HEK293 (cell line): ENCODE results near the gene RIPK4.

ENCODE experiments used
- CTCF ChIA-PET: fragments of 350-600 bp; formaldehyde crosslinking; extraction: SDS; loops from one replicate; lab custom pipeline; 2021; ENCODE audit warnings: antibody characterized with exemption; lab: Yijun Ruan, JAX
- POLR2A ChIA-PET: fragments of 300-600 bp; formaldehyde crosslinking; extraction: SDS; loops from one replicate; lab custom pipeline; 2020; ENCODE audit warnings: antibody characterized with exemption, inconsistent platforms; lab: Yijun Ruan, JAX
- H3K27ac ChIP-seq: fragments of 200-500 bp; sonication (Bioruptor generic); 2 replicates; pipeline ENCODE4 v1.5.1; 2014; ENCODE audit warnings: low read depth, low read length, control low read depth, inconsistent platforms; ENCODE audit errors: extremely low read depth
- H3K36me3 ChIP-seq, 2 experiments: fragments of 200-500 bp in 1 of 2; sonication (Bioruptor generic) in 1 of 2; 1 replicate in 1 of 2; 2 replicates in 1 of 2; pipeline ENCODE4 v1.5.1; 2014 to 2017; ENCODE audit warnings: inconsistent platforms in 2 of 2, low read length in 2 of 2; ENCODE audit not compliant: control insufficient read depth in 2 of 2, insufficient read depth in 1 of 2
- H3K4me1 ChIP-seq: fragments of 200-500 bp; sonication (Bioruptor generic); 2 replicates; pipeline ENCODE4 v1.5.1; 2014; ENCODE audit warnings: mild to moderate bottlenecking, low read length, inconsistent platforms; ENCODE audit not compliant: control insufficient read depth, insufficient read depth
- H3K4me3 ChIP-seq: 2 replicates; pipeline ENCODE4 v1.5.1; 2011; ENCODE audit warnings: low read depth, mild to moderate bottlenecking, control low read depth, low read length, moderate library complexity
- H3K9me3 ChIP-seq: fragments of 200-500 bp; sonication (Bioruptor generic); 2 replicates; pipeline ENCODE4 v1.5.1; 2014; ENCODE audit warnings: low read depth, low read length, inconsistent platforms; ENCODE audit not compliant: control insufficient read depth, insufficient read depth
- AEBP2 ChIP-seq: fragments of 450-650 bp; formaldehyde crosslinking; IDR thresholded peaks from 2 replicates; pipeline ENCODE4 v1.5.1; 2016; ENCODE audit warnings: missing biosample characterization, missing genetic modification characterization, borderline replicate concordance
- KLF16 ChIP-seq: fragments of 450-650 bp; formaldehyde crosslinking; IDR thresholded peaks from 2 replicates; pipeline ENCODE4 v1.5.1; 2017; ENCODE audit warnings: missing biosample characterization, missing genetic modification characterization
- KLF9 ChIP-seq: fragments of 450-650 bp; formaldehyde crosslinking; IDR thresholded peaks from 2 replicates; pipeline ENCODE4 v1.5.1; 2016; ENCODE audit warnings: missing biosample characterization, missing genetic modification characterization, low read depth
- OSR2 ChIP-seq: fragments of 450-650 bp; formaldehyde crosslinking; IDR thresholded peaks from 2 replicates; pipeline ENCODE4 v1.5.1; 2016; ENCODE audit warnings: missing biosample characterization, missing genetic modification characterization
- PRDM1 ChIP-seq: fragments of 450-650 bp; formaldehyde crosslinking; IDR thresholded peaks from 2 replicates; pipeline ENCODE4; 2016; ENCODE audit warnings: missing biosample characterization, missing genetic modification characterization
- PRDM6 ChIP-seq: fragments of 450-650 bp; formaldehyde crosslinking; IDR thresholded peaks from 2 replicates; pipeline ENCODE4 v1.5.1; 2017; ENCODE audit warnings: missing biosample characterization, missing genetic modification characterization
- REPIN1 ChIP-seq: fragments of 450-650 bp; formaldehyde crosslinking; IDR thresholded peaks from 2 replicates; pipeline ENCODE4 v1.5.1; 2017; ENCODE audit warnings: missing biosample characterization, missing genetic modification characterization, low read depth
- SCRT1 ChIP-seq: fragments of 450-650 bp; formaldehyde crosslinking; IDR thresholded peaks from 2 replicates; pipeline ENCODE4 v1.5.1; 2016; ENCODE audit warnings: missing biosample characterization, missing genetic modification characterization, borderline replicate concordance
- SCRT2 ChIP-seq: fragments of 450-650 bp; formaldehyde crosslinking; IDR thresholded peaks from 2 replicates; pipeline ENCODE4 v1.5.1; 2016; ENCODE audit warnings: missing biosample characterization, missing genetic modification characterization
- SP7 ChIP-seq: fragments of 450-650 bp; formaldehyde crosslinking; IDR thresholded peaks from 2 replicates; pipeline ENCODE4 v1.5.1; 2016; ENCODE audit warnings: missing biosample characterization, missing genetic modification characterization
- WT1 ChIP-seq: fragments of 450-650 bp; formaldehyde crosslinking; IDR thresholded peaks from 2 replicates; pipeline ENCODE4 v1.5.1; 2016; ENCODE audit warnings: missing biosample characterization, missing genetic modification characterization
- ZBTB11 ChIP-seq: fragments of 450-650 bp; formaldehyde crosslinking; conservative IDR thresholded peaks from 2 replicates; pipeline ENCODE4 v1.5.1; 2016; ENCODE audit warnings: low read depth, missing biosample characterization, missing genetic modification characterization
- ZBTB17 ChIP-seq: fragments of 450-650 bp; formaldehyde crosslinking; IDR thresholded peaks from 2 replicates; pipeline ENCODE4 v1.5.1; 2016; ENCODE audit warnings: missing biosample characterization, missing genetic modification characterization
- ZBTB48 ChIP-seq: fragments of 450-650 bp; formaldehyde crosslinking; IDR thresholded peaks from 2 replicates; pipeline ENCODE4 v1.5.1; 2016; ENCODE audit warnings: missing biosample characterization, missing genetic modification characterization
- ZNF121 ChIP-seq: fragments of 450-650 bp; formaldehyde crosslinking; IDR thresholded peaks from 2 replicates; pipeline ENCODE4 v1.5.1; 2016; ENCODE audit warnings: missing biosample characterization, missing genetic modification characterization
- ZNF138 ChIP-seq: fragments of 450-650 bp; formaldehyde crosslinking; IDR thresholded peaks from 2 replicates; pipeline ENCODE4 v1.5.1; 2016; ENCODE audit warnings: missing biosample characterization, missing genetic modification characterization, borderline replicate concordance
- ZNF2 ChIP-seq: fragments of 450-650 bp; formaldehyde crosslinking; IDR thresholded peaks from 2 replicates; pipeline ENCODE4 v1.5.1; 2016; ENCODE audit warnings: missing biosample characterization, missing genetic modification characterization
- ZNF302 ChIP-seq: fragments of 450-650 bp; formaldehyde crosslinking; IDR thresholded peaks from 2 replicates; pipeline ENCODE4 v1.5.1; 2016; ENCODE audit warnings: missing biosample characterization, missing genetic modification characterization, low read depth
- ZNF341 ChIP-seq: fragments of 450-650 bp; formaldehyde crosslinking; IDR thresholded peaks from 2 replicates; pipeline ENCODE4; 2016; ENCODE audit warnings: low read depth, missing biosample characterization, missing genetic modification characterization
- ZNF366 ChIP-seq: fragments of 450-650 bp; formaldehyde crosslinking; conservative IDR thresholded peaks from 2 replicates; pipeline ENCODE4 v1.5.1; 2016; ENCODE audit warnings: missing biosample characterization, missing genetic modification characterization
- ZNF501 ChIP-seq: fragments of 450-650 bp; formaldehyde crosslinking; IDR thresholded peaks from 2 replicates; pipeline ENCODE4 v1.5.1; 2016; ENCODE audit warnings: missing biosample characterization, missing genetic modification characterization
- ZNF510 ChIP-seq: fragments of 450-650 bp; formaldehyde crosslinking; IDR thresholded peaks from 2 replicates; pipeline ENCODE4 v1.5.1; 2018; ENCODE audit warnings: mild to moderate bottlenecking, missing genetic modification characterization, missing biosample characterization; ENCODE audit not compliant: insufficient replicate concordance
- ZNF548 ChIP-seq: fragments of 450-650 bp; formaldehyde crosslinking; IDR thresholded peaks from 2 replicates; pipeline ENCODE4 v1.5.1; 2016; ENCODE audit warnings: missing biosample characterization, missing genetic modification characterization
- ZNF645 ChIP-seq: fragments of 450-650 bp; formaldehyde crosslinking; IDR thresholded peaks from 2 replicates; pipeline ENCODE4; 2016; ENCODE audit warnings: missing biosample characterization, missing genetic modification characterization
- ZNF830 ChIP-seq: fragments of 450-650 bp; IDR thresholded peaks from 2 replicates; pipeline ENCODE4 v1.5.0; 2018; ENCODE audit warnings: missing biosample characterization, missing genetic modification characterization, low read depth, mild to moderate bottlenecking, moderate library complexity
- ZSCAN18 ChIP-seq: fragments of 450-650 bp; formaldehyde crosslinking; IDR thresholded peaks from 2 replicates; pipeline ENCODE4 v1.5.1; 2016; ENCODE audit warnings: missing biosample characterization, missing genetic modification characterization

Gene RIPK4

GRCh38 chr21:41781050-41781410 lies 14.2 kb upstream of the RIPK4 start:
- Histone ChIP-seq H3K4me1 (peaks cover 25% of the 10 kb centered on the region), H3K36me3 (no peaks in the 10 kb centered on the region), H3K4me3 (no peak overlapping the region), H3K9me3 (no peaks in the 10 kb centered on the region), H3K27ac (no peak overlapping the region)
- TF ChIP-seq ZNF501 (tag by site-specific recombination) (no peak), ZNF366 (tag by site-specific recombination) (peak; percentile 3; the same call in 1 of the 2 replicates), ZNF121 (peak; percentile 86), KLF16 (tag by site-specific recombination) (no peak), ZNF830 (tag by site-specific recombination) (no peak), OSR2 (tag by site-specific recombination) (no peak), SCRT1 (no peak), ZNF548 (tag by site-specific recombination) (no peak), ZNF341 (tag by site-specific recombination) (no peak), ZNF645 (no peak), SP7 (tag by site-specific recombination) (peak; percentile 93), ZNF138 (tag by site-specific recombination) (no peak)
- POLR2A ChIA-PET = no interaction called here
- CTCF ChIA-PET = interaction anchor here (0.7 to 1.6 kb wide), 3 partner anchors 168 to 171 kb away, joined by 3 to 5 read pairs (median 4); no protein-coding TSS in a partner anchor

- POLR2A ChIA-PET = no interaction called here
- Histone ChIP-seq H3K4me3 (no peak overlapping the region), H3K27ac (no peak overlapping the region), H3K9me3 (no peaks in the 10 kb centered on the region), H3K4me1 (peaks cover 25% of the 10 kb centered on the region), H3K36me3 (no peaks in the 10 kb centered on the region)
- CTCF ChIA-PET = interaction anchor here (0.7 to 1.5 kb wide), 2 partner anchors 167 to 169 kb away, joined by 3 to 5 read pairs; no protein-coding TSS in a partner anchor
- TF ChIP-seq ZSCAN18 (tag by site-specific recombination) = no peak
- no peak for TF ChIP-seq ZBTB11 (tag by site-specific recombination)
- peak; percentile 91 for TF ChIP-seq ZNF366 (tag by site-specific recombination)
- no peak for TF ChIP-seq ZNF2 (tag by site-specific recombination)
- peak; percentile 68; the same call in 1 of the 2 replicates for TF ChIP-seq SCRT1
- TF ChIP-seq AEBP2 (tag by site-specific recombination) = no peak
- peak; percentile 97 for TF ChIP-seq PRDM1 (tag by site-specific recombination)
- TF ChIP-seq REPIN1 = no peak
- no peak for TF ChIP-seq ZNF302 (tag by site-specific recombination)
- peak; percentile 83 for TF ChIP-seq SCRT2 (tag by site-specific recombination)
- TF ChIP-seq ZNF510 = no peak
- no peak for TF ChIP-seq ZBTB48 (tag by site-specific recombination)
- TF ChIP-seq WT1 (tag by site-specific recombination) = 0 out of 2 replicates have a peak, but pooled peaks have one; percentile 20
- peak; percentile 88 for TF ChIP-seq ZBTB17 (tag by site-specific recombination)
- no peak for TF ChIP-seq KLF9 (tag by site-specific recombination)
- TF ChIP-seq PRDM6 (tag by site-specific recombination) = no peak
These were observed 13.6 kb upstream of the RIPK4 start for GRCh38 chr21:41780337-41781049.
